Measurements from ENCODE around the gene SNHG17. TPM values are rescaled to one million over a fixed set of nuclear protein-coding genes. Genes with fewer than 3 reads are reported as not detected.
"Not testable (repeated sequence)": the region's sequence is repeated elsewhere in the genome, so short reads cannot be mapped to it uniquely, and the experiment has no call there.

SNHG17 gene
- total RNA-seq, 1 experiment from 2014 or later = 105 TPM

DNA sequence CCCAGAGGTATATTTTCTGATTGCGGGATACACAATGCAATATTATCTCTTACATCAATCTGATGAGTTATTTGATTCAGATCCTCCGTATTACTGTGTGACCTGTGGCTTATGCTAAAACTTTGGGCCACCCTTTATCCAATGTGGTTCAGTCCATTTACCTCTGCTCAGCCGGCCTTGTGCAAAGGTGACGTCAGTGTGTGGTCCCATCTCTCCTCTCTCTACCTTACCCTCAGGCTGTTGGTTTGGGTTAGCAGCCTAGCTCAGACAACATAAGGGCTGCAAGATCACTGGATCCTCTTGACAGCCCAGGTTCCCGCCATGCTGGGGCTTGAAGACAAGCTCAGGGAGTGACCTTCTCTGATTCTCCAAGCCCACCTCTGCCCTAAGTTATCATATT, 33.0 kb downstream of the SNHG17 start:
- no peak for DNase-seq (ENCODE audit: low spot score)
- peaks cover 4% of the 10 kb centered on the region for H3K4me1 ChIP-seq (ENCODE audit: insufficient read depth, low read length, poor library complexity, severe bottlenecking)
- intact Hi-C loops (cut with micrococcal nuclease; ENCODE audit: unreplicated experiment) = loop anchor here (10.0 kb wide), 1 partner anchor 837 kb away; no protein-coding TSS in a partner anchor

GRCh38 chr20:38395751-38396395, 39.3 kb downstream of the SNHG17 start:
- H3K4me3 ChIP-seq (ENCODE audit: low read depth, low read length, poor library complexity, severe bottlenecking); H3K9me3 ChIP-seq (ENCODE audit: low read depth, low read length, poor library complexity, severe bottlenecking); H3K36me3 ChIP-seq (ENCODE audit: insufficient read depth, low read length, poor library complexity, severe bottlenecking); H3K27me3 ChIP-seq (replicated peaks; ENCODE audit: insufficient read depth, low read depth, low read length, poor library complexity); H3K4me1 ChIP-seq (ENCODE audit: insufficient read depth, low read length, poor library complexity, severe bottlenecking); CTCF ChIA-PET; intact Hi-C loops (cut with micrococcal nuclease; ENCODE audit: unreplicated experiment); DNase-seq (ENCODE audit: low spot score); BruUV-seq (replicated peaks); POLR2A ChIA-PET (ENCODE audit: low non-redundant PET); H3K27ac ChIP-seq (ENCODE audit: low read depth, low read length, poor library complexity, severe bottlenecking): not testable (repeated sequence)

More for the DNA sequence above, 33.0 kb downstream of the SNHG17 start:
- no peak overlapping the region for H3K4me3 ChIP-seq (ENCODE audit: low read depth, low read length, poor library complexity, severe bottlenecking)
- TF ChIP-seq EZH2 (IDR thresholded peaks at IDR 0.05; ENCODE audit: borderline replicate concordance, low read depth, low read length, poor library complexity, severe bottlenecking) = no peak
- TF ChIP-seq, protein P1, sequence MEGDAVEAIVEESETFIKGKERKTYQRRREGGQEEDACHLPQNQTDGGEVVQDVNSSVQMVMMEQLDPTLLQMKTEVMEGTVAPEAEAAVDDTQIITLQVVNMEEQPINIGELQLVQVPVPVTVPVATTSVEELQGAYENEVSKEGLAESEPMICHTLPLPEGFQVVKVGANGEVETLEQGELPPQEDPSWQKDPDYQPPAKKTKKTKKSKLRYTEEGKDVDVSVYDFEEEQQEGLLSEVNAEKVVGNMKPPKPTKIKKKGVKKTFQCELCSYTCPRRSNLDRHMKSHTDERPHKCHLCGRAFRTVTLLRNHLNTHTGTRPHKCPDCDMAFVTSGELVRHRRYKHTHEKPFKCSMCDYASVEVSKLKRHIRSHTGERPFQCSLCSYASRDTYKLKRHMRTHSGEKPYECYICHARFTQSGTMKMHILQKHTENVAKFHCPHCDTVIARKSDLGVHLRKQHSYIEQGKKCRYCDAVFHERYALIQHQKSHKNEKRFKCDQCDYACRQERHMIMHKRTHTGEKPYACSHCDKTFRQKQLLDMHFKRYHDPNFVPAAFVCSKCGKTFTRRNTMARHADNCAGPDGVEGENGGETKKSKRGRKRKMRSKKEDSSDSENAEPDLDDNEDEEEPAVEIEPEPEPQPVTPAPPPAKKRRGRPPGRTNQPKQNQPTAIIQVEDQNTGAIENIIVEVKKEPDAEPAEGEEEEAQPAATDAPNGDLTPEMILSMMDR (conservative IDR thresholded peaks at IDR 0.05; ENCODE audit: low read depth, low read length) = no peak
- H3K9me3 ChIP-seq (ENCODE audit: low read depth, low read length, poor library complexity, severe bottlenecking) = no peaks in the 10 kb centered on the region
- no peaks in the 10 kb centered on the region for H3K27me3 ChIP-seq (replicated peaks; ENCODE audit: insufficient read depth, low read depth, low read length, poor library complexity)
- POLR2A ChIA-PET (ENCODE audit: low non-redundant PET) = no interaction called here
- no peak overlapping the region for H3K27ac ChIP-seq (ENCODE audit: low read depth, low read length, poor library complexity, severe bottlenecking)
- no TSS peak for BruUV-seq (replicated peaks)
- CTCF ChIA-PET = no interaction called here
- H3K36me3 ChIP-seq (ENCODE audit: insufficient read depth, low read length, poor library complexity, severe bottlenecking) = no peaks in the 10 kb centered on the region

DNA sequence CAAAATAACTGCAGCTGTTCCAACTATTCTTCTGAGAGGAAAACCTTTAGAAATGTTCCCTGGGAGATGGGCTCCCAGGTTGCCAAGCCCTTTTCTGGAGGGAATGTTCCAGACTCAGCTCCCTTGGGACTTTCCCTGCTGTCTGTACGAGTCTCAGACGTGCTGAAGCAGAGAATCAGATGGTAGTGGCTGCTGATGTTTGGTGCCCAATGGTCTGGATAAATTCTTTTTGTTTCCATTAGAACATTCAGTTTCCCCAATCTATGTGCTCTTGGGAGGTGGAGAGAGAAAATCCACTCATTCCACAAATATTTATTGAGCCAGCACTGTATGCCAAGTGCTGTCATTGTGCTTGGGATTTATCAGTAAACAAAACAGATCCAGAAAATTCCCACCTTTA, 40.0 kb downstream of the SNHG17 start:
- ChIA-PET POLR2A (ENCODE audit: low non-redundant PET) (no interaction called here), CTCF (no interaction called here)
- no peaks in the 10 kb centered on the region for H3K4me1 ChIP-seq (ENCODE audit: insufficient read depth, low read length, poor library complexity, severe bottlenecking)

More for the DNA sequence above, 40.0 kb downstream of the SNHG17 start:
- no peak for TF ChIP-seq EZH2 (IDR thresholded peaks at IDR 0.05; ENCODE audit: borderline replicate concordance, low read depth, low read length, poor library complexity, severe bottlenecking)
- TF ChIP-seq, protein P1 (conservative IDR thresholded peaks at IDR 0.05; ENCODE audit: low read depth, low read length) = no peak
- intact Hi-C loops (cut with micrococcal nuclease; ENCODE audit: unreplicated experiment) = no loop called here
- no peak for DNase-seq (ENCODE audit: low spot score)
- no peaks in the 10 kb centered on the region for H3K36me3 ChIP-seq (ENCODE audit: insufficient read depth, low read length, poor library complexity, severe bottlenecking)
- no peaks in the 10 kb centered on the region for H3K9me3 ChIP-seq (ENCODE audit: low read depth, low read length, poor library complexity, severe bottlenecking)
- H3K27me3 ChIP-seq (replicated peaks; ENCODE audit: insufficient read depth, low read depth, low read length, poor library complexity) = no peaks in the 10 kb centered on the region
- H3K27ac ChIP-seq (ENCODE audit: low read depth, low read length, poor library complexity, severe bottlenecking) = no peak overlapping the region
- no TSS peak for BruUV-seq (replicated peaks)
- no peak overlapping the region for H3K4me3 ChIP-seq (ENCODE audit: low read depth, low read length, poor library complexity, severe bottlenecking)
